ENCODE results near the gene ELMO1.

DNA sequence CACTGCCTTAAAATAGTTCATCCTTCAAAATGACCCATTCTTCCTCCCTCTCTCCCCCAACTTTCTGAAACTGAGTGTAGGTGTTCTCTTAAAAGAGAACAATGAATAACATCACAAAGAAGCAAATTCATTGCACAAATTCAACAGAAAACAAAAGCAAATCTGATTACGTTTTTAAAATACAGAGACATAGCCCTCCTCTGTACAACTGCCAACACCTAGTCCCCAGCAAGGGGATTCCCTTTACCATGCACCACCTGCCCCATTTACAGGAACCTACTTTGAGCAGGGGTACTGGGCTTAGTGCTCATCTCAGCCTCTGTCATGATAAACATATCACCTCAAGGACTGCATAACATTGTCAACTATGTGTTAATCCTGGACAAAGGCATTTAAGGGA is 421.6 kb downstream of the ELMO1 start:
- no peak for TF ChIP-seq POLR2A (IDR thresholded peaks at IDR 0.05; ENCODE audit: low read length)
- no peak for TF ChIP-seq GATA1 (IDR thresholded peaks at IDR 0.05; ENCODE audit: low read depth, low read length)
